T-helper 1 cell (primary cell): ENCODE results near the gene ZNF71.
"Not testable (repeated sequence)": the region's sequence is repeated elsewhere in the genome, so short reads cannot be mapped to it uniquely, and the experiment has no call there.

Experiments
- DNase-seq, 5 donors: peaks; one replicate each; pipeline ENCODE4 v3.0.0-alpha.2; 2012 to 2020

The ZNF71 gene

GRCh38 chr19:56623006-56623405, 27.9 kb downstream of the ZNF71 start:
- DNase-seq = no peak

GRCh38 chr19:56625708-56626107, 30.6 kb downstream of the ZNF71 start:
- no peak for DNase-seq

GRCh38 chr19:56633021-56633420, 37.9 kb downstream of the ZNF71 start:
- DNase-seq = no peak

DNA sequence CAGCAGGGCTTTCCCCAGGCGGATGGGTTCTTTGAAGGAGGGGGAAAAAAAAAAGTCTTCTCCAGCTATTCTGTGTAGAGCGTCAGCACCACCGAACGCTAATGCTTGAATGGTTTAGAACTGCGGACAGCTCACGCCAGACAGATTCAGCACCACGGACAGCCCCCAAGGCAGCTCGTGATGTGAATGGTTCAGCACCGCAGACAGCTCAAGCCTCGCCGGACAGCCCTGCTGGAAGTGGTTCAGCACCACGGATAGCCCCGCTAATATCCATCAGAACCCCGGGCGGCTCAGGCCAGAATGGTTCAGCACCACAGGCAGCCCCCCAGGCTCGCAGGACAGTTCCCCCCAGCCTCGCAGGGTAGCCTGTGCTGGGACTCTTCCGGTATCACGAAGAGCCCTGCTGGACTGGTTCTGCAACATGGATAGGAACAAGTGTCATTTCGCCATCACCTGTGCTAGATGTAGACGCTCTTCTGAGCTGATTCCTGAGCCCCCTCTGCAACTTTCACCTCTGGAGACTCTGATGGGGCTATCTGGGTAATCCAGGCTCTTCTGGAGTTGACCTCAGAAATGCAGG, 43.0 kb downstream of the ZNF71 start:
- peak in 1 of 5 donors; percentile 26 for DNase-seq

DNA sequence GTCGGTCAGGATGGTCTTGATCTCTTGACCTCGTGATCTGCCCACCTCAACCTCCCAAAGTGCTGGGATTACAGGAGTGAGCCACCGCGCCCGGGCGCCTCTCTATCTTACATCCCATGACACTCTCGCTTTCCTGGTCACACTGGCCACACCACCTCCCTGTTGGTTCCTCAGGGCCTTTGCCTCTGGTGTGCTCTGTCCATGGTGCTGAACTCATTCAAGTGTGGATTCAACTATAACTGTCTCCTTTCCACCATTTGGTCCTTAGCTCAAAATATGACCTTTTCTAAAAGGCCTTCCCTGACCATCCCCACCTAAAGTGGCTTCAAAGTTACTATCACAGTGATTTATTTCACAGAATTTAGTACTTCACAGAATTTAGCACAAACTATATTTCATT, 44.1 kb downstream of the ZNF71 start:
- DNase-seq = no peak

GRCh38 chr19:56642711-56643459, 47.8 kb downstream of the ZNF71 start, which contains the start of gene SMIM17:
TSS of gene SMIM17 (plus strand) at chr19:56643159. CDS start at chr19:56645668, 2,509 bp downstream.
- DNase-seq = no peak

DNA sequence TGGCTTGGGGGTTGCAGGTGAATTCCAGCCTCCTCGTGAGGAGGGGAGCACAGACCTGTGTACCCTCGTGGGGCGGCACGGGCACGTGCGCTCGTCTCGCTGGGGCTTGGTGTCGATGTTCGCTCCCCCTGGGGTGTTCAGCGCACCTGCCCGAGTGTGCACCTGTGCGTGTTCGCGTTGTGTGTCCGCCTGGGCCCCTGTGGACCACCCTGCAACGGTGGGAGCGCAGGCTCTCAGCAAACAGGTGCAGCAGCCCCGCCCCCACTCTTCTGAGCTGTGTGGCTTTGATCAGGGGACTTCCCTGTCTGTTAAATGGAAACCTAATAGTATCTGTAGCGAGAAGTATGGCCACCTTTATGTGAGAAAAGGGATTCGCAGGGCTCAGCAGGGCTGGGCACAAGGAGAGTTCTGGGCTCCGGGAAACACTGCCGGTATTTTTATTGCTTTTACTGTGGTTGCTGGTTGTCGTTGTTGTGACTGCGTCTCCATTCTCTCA, 48.4 kb downstream of the ZNF71 start:
- DNase-seq = no peak

- DNase-seq = no peak
Measured at GRCh38 chr19:56654151-56654550, 59.0 kb downstream of the ZNF71 start.

- no peak for DNase-seq
Measured at GRCh38 chr19:56660381-56661107, 65.4 kb downstream of the ZNF71 start.

GRCh38 chr19:56661248-56661647, 66.1 kb downstream of the ZNF71 start:
- no peak for DNase-seq

DNA sequence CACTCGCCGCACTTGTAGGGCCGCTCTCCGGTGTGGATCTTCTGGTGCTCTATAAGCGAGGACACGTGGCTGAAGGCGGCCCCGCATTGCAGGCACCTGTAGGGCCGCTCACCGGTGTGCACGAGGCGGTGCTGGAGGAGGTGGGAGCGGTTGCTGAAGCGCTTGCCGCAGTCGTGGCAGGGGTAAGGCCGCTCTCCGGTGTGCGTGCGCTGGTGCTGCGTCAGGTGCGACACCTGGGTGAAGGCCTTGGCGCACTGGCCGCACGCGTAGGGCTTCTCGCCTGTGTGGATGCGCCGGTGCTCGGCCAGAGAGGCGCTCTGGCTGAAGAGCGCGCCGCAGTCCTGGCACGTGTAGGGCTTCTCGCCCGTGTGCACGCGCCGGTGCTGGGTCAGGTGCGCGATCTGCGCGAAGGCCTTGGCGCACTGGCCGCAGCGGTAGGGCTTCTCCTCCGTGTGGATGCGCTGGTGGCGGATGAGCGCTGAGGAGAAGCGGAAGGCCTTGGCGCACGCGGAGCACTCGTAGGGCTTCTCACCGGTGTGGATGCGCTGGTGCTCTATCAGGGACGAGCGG, 68.9 kb downstream of the ZNF71 start:
- DNase-seq = no peak

GRCh38 chr19:56664511-56664910, 69.4 kb downstream of the ZNF71 start:
- DNase-seq = no peak

- DNase-seq = no peak
Measured at GRCh38 chr19:56667311-56667870, 72.3 kb downstream of the ZNF71 start.

DNA sequence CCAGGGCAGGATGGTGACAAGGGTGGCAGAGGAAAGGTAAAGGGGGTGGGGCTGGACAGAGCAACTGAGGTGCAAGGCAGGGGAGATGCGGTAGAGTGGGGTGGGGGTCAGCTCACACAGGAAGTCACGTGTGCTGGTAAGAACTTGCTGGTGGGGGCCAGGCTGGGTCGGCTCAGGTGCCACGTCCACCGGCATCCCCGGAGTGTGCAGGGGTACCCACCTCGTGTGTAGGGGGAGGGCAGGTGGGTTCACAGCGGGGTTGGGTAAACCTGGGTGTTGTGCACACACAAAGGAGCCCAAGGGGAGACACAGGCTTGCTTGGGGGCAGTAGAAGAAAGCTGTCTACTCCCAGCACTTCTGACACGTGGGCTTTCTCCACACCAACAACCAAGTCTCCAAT, 73.6 kb downstream of the ZNF71 start:
- DNase-seq = no peak

GRCh38 chr19:56670401-56670960, 75.4 kb downstream of the ZNF71 start:
- no peak for DNase-seq

- DNase-seq = no peak
Measured at GRCh38 chr19:56670961-56671612, 76.0 kb downstream of the ZNF71 start.

DNA sequence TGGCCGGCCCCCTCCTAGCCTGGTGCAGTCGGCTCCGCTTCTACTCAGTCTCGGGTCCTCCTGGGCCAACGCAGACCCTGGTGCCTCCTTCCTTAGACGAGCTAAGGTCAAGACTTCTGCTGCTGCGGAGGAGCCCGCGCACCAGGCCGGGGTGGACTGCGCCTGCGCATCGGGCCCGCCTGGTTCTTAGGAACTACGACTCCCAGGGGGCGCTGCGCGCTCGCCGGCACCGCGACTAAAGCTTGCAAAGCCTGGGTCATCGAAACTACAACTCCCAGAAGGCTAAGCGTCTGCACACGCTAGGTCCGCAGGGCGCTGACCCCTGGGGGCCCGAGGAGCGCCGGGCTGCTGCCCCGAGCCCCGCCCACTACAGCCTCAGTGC, 76.5 kb downstream of the ZNF71 start, which contains the start of gene ZNF835:
Gene ZNF835 (minus strand): TSS at position 145 of the 382 bp plus-strand sequence. CDS start 6,559 bp downstream, outside the sequence.
- DNase-seq = peak; percentile 46 to 81 (median 65)

DNA sequence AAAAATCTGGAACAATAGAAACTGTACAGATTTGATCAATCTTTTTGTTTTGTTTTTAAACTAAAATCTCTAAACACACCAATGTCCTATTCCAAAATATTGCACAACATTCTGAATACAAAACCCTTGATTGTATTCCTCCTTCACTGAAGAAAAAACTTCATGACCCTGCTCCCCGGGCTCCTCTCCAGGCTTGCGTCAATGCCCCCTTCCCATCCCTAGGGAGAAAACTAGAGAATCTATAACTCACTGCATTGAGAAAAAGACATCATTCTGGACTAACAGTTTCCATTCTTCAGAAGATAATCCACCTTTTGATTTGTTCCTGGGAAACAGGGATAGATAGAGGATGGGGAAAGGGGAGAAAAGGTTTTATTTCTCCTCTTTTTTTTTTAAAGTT, 77.5 kb downstream of the ZNF71 start:
- DNase-seq = not testable (repeated sequence)
